NAMALWA (cell line): ENCODE data around the gene RPL36A.

Experiments
- DNase-seq: peaks from one replicate; pipeline ENCODE4 v3.0.0-alpha.2; 2015; ENCODE audit warnings: low spot score

Gene RPL36A

GRCh38 chrX:101442085-101442484 is 51.3 kb downstream of the RPL36A start:
- DNase-seq: no peak
